HepG2 (cell line): ENCODE results near the gene SMAD2. TPM values are rescaled to one million over a fixed set of nuclear protein-coding genes. Genes with fewer than 3 reads are reported as not detected.

Experiments
- ATAC-seq: fragments of 200-7000 bp; cut with Tn5 transposase; 3 replicates; pipeline ENCODE4 v1.9.1; 2020; ENCODE audit warnings: mild to moderate bottlenecking, moderate library complexity
- BruUV-seq: library from RNA; stranded (reverse); fragments of 400-500 nt; replicated peaks from 2 replicates; lab custom pipeline; 2021; lab: Mats Ljungman, UMichigan
- CTCF ChIA-PET: fragments of 300-600 bp; formaldehyde crosslinking; extraction: SDS; loops from one replicate; lab custom pipeline; 2021; ENCODE audit warnings: low total read pairs, inconsistent platforms, low intra/inter-chr PET ratio; lab: Yijun Ruan, JAX
- POLR2A ChIA-PET: fragments of 350-600 bp; sonication (Branson Sonifier 250); formaldehyde crosslinking; loops from one replicate; lab custom pipeline; 2020; ENCODE audit warnings: antibody characterized with exemption, inconsistent platforms; lab: Yijun Ruan, JAX
- DNase-seq: peaks from one replicate; pipeline ENCODE4 v3.0.0-alpha.2; 2015; ENCODE audit warnings: low spot score
- FAIRE-seq: peaks from 3 replicates; lab custom pipeline; 2011; peaks lifted over from hg19 to GRCh38; lab: Jason Lieb, UNC
- H2AFZ ChIP-seq: one replicate; pipeline ENCODE4 v1.6.1; 2011; ENCODE audit warnings: low read length, inconsistent platforms
- H3K27ac ChIP-seq: fragments of 300-600 bp; 3 replicates; pipeline ENCODE4 v1.8.0; 2011; ENCODE audit warnings: mixed run types, mild to moderate bottlenecking, mixed read lengths, low read length, inconsistent platforms; ENCODE audit not compliant: insufficient read depth; ENCODE audit errors: extremely low read length
- H3K27me3 ChIP-seq, 2 experiments: fragments of 200-600 bp in 1 of 2; 2 replicates in 1 of 2; 3 replicates in 1 of 2; pipeline versions ENCODE4 v1.6.0 to v1.8.0; 2011; ENCODE audit warnings: low read length in 2 of 2, mild to moderate bottlenecking in 2 of 2, moderate library complexity in 2 of 2, inconsistent platforms in 1 of 2; ENCODE audit not compliant: insufficient read depth in 2 of 2, control insufficient read depth in 1 of 2
- H3K36me3 ChIP-seq, 2 experiments: fragments of 200-600 bp in 1 of 2; replicated peaks in 1 of 2; 2 replicates in 1 of 2; 3 replicates in 1 of 2; pipeline versions ENCODE4 v1.5.1 to v1.8.0; 2011; ENCODE audit warnings: low read length in 2 of 2, inconsistent platforms in 1 of 2; ENCODE audit not compliant: insufficient read depth in 2 of 2, control insufficient read depth in 1 of 2
- H3K4me1 ChIP-seq: 2 replicates; pipeline ENCODE4 v1.5.1; 2012; ENCODE audit warnings: low read length, inconsistent platforms; ENCODE audit not compliant: insufficient read depth
- H3K4me2 ChIP-seq: 2 replicates; pipeline ENCODE4 v1.6.0; 2011; ENCODE audit warnings: low read depth, low read length, inconsistent platforms
- H3K4me3 ChIP-seq, 3 experiments: fragments of 200-600 bp in 1 of 3; sonication (generic), shearing (Covaris generic) in 1 of 3; replicated peaks in 1 of 3; 2 replicates each; pipeline ENCODE4 v1.5.1; 2011 to 2016; ENCODE audit warnings: low read length in 3 of 3, inconsistent platforms in 2 of 3, low read depth in 2 of 3, mild to moderate bottlenecking in 2 of 3, control low read depth in 1 of 3, mixed read lengths in 1 of 3; ENCODE audit not compliant: insufficient read depth in 1 of 3
- H3K79me2 ChIP-seq: one replicate; pipeline ENCODE4 v1.6.1; 2011; ENCODE audit warnings: low read length, inconsistent platforms; ENCODE audit not compliant: insufficient read depth
- H3K9ac ChIP-seq: 2 replicates; pipeline ENCODE4 v1.6.0; 2011; ENCODE audit warnings: mild to moderate bottlenecking, low read depth, low read length, inconsistent platforms; ENCODE audit not compliant: insufficient read depth
- H3K9me3 ChIP-seq: 2 replicates; pipeline ENCODE4 v1.5.1; 2012; ENCODE audit warnings: mild to moderate bottlenecking, low read length
- H4K20me1 ChIP-seq: 2 replicates; pipeline ENCODE4 v1.6.0; 2011; ENCODE audit warnings: inconsistent platforms, mild to moderate bottlenecking, low read length, moderate library complexity; ENCODE audit not compliant: insufficient read depth
- ATF1 ChIP-seq: IDR thresholded peaks from 2 replicates; pipeline ENCODE4 v1.6.1; 2016; ENCODE audit warnings: mild to moderate bottlenecking, control low read depth
- MED13 ChIP-seq: sonication (generic); formaldehyde crosslinking; IDR thresholded peaks from 2 replicates; pipeline ENCODE4 v1.5.0; 2020; ENCODE audit warnings: missing genetic modification reagents
- MIER3 ChIP-seq: IDR thresholded peaks from 2 replicates; pipeline ENCODE4 v1.6.1; 2016; ENCODE audit warnings: missing compliant biosample characterization, borderline replicate concordance
- MXD4 ChIP-seq: IDR thresholded peaks from 2 replicates; pipeline ENCODE4 v1.6.1; 2016; ENCODE audit warnings: mild to moderate bottlenecking, missing biosample characterization, missing genetic modification reagents
- NR2C2 ChIP-seq: sonication (generic); formaldehyde crosslinking; IDR thresholded peaks from 2 replicates; pipeline ENCODE4 v1.4.0; 2020; ENCODE audit warnings: missing genetic modification reagents, mild to moderate bottlenecking, moderate library complexity, borderline replicate concordance
- PLRG1 ChIP-seq: fragments of 450-650 bp; conservative IDR thresholded peaks from 2 replicates; pipeline ENCODE4 v1.6.1; 2016
- POLR2G ChIP-seq: fragments of 200-400 bp; formaldehyde crosslinking; IDR thresholded peaks from 2 replicates; pipeline ENCODE4 v1.6.1; 2018; ENCODE audit warnings: mild to moderate bottlenecking, low read depth, low read length, moderate library complexity
- RERE ChIP-seq: IDR thresholded peaks from 2 replicates; pipeline ENCODE4 v1.6.1; 2016; ENCODE audit warnings: low read depth, missing genetic modification reagents, missing compliant biosample characterization
- TCF7L2 ChIP-seq: IDR thresholded peaks from 2 replicates; pipeline ENCODE4 v1.6.1; 2011; ENCODE audit warnings: mild to moderate bottlenecking, low read depth, low read length, moderate library complexity
- ZEB1 ChIP-seq: IDR thresholded peaks from 2 replicates; pipeline ENCODE4 v1.6.1; 2012; ENCODE audit warnings: mild to moderate bottlenecking, low read depth, inconsistent platforms; ENCODE audit not compliant: insufficient replicate concordance
- ZNF276 ChIP-seq: sonication (generic); formaldehyde crosslinking; IDR thresholded peaks from 2 replicates; pipeline ENCODE4 v1.4.0; 2020; ENCODE audit warnings: mild to moderate bottlenecking, low read depth, missing genetic modification reagents
- ZNF44 ChIP-seq: sonication (generic); formaldehyde crosslinking; IDR thresholded peaks from 2 replicates; pipeline ENCODE4 v1.5.1; 2020; ENCODE audit warnings: mild to moderate bottlenecking, missing genetic modification reagents
- ZNF556 ChIP-seq: sonication (generic); formaldehyde crosslinking; IDR thresholded peaks from 2 replicates; pipeline ENCODE4 v1.4.0; 2020; ENCODE audit warnings: mild to moderate bottlenecking, missing genetic modification reagents, borderline replicate concordance
- ZSCAN31 ChIP-seq: sonication (generic); formaldehyde crosslinking; IDR thresholded peaks from 2 replicates; pipeline ENCODE4 v1.5.0; 2020; ENCODE audit warnings: low read depth, mild to moderate bottlenecking, missing genetic modification reagents
- WGBS: methylation state at CpG from one replicate; pipeline ENCODE4 v1.1.6; 2017; ENCODE audit warnings: low lambda C conversion rate; 5-methylcytosine and 5-hydroxymethylcytosine counted together
- in situ Hi-C: cut with HindIII; loops from 2 replicates; pipeline ENCODE4 v1.10.0; 2017; ENCODE audit warnings: low pct_unique_long_range_greater_than_20kb; ENCODE audit not compliant: extremely low pct_ligation_motif_present
- intact Hi-C: fragments of 100-400 bp; cut with micrococcal nuclease; formaldehyde crosslinking; loops from one replicate; pipeline ENCODE4 v1.10.0; 2022; ENCODE audit not compliant: unreplicated experiment
- polyA plus RNA-seq, 8 experiments: library from polyadenylated mRNA; depleted of rRNA in 3 of 8; stranded (reverse) in 7 of 8; unstranded in 1 of 8; fragments of >200 nt; fragmentation: Illumina TruSeq in 4 of 8; extraction: Trizol in 4 of 8; gene quantifications; 2 replicates each; pipeline versions ENCODE4 v1.2.1 to v1.2.3, GENCODE V29; 2011 to 2016; ENCODE audit warnings: low read depth in 4 of 8, missing spikeins in 1 of 8, mixed read lengths in 1 of 8; ENCODE audit not compliant: insufficient read depth in 1 of 8
- total RNA-seq, 5 experiments: library from RNA; depleted of rRNA; stranded (reverse); fragments of >200 nt; fragmentation: Illumina TruSeq; extraction: Trizol; gene quantifications; 2 replicates each; pipeline ENCODE4 v1.2.3, GENCODE V29; 2016; ENCODE audit warnings: low read depth in 1 of 5
- TF ChIP-seq, protein P1 (sequence below): sonication (generic); formaldehyde crosslinking; conservative IDR thresholded peaks from 2 replicates; pipeline ENCODE4 v1.5.0; 2020; ENCODE audit warnings: missing genetic modification reagents

The SMAD2 gene
- total and polyA plus RNA-seq, 2 of the 13 experiments (the other 11 are each of a cell fraction or from before 2014, with no cell fraction given): 40.2 to 96.2 TPM

- intact Hi-C loops (no loop called here), in situ Hi-C loops (no loop called here)
- no peak for TF ChIP-seq ZNF44 (CRISPR knock-in tag)
- TF ChIP-seq MED13: no peak
- TF ChIP-seq, protein P1, sequence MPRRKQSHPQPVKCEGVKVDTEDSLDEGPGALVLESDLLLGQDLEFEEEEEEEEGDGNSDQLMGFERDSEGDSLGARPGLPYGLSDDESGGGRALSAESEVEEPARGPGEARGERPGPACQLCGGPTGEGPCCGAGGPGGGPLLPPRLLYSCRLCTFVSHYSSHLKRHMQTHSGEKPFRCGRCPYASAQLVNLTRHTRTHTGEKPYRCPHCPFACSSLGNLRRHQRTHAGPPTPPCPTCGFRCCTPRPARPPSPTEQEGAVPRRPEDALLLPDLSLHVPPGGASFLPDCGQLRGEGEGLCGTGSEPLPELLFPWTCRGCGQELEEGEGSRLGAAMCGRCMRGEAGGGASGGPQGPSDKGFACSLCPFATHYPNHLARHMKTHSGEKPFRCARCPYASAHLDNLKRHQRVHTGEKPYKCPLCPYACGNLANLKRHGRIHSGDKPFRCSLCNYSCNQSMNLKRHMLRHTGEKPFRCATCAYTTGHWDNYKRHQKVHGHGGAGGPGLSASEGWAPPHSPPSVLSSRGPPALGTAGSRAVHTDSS (CRISPR knock-in tag): no peak
- TF ChIP-seq ZSCAN31 (CRISPR knock-in tag): no peak
- TF ChIP-seq PLRG1: no peak
- no peak for TF ChIP-seq ATF1 (CRISPR knock-in tag)
- no peak for TF ChIP-seq ZEB1
- TF ChIP-seq NR2C2 (CRISPR knock-in tag): no peak
- no peak for TF ChIP-seq RERE (CRISPR knock-in tag)
- no peak for TF ChIP-seq ZNF556
- no peak for TF ChIP-seq ZNF276 (CRISPR knock-in tag)
- TF ChIP-seq TCF7L2: no peak
- TF ChIP-seq MXD4: no peak
- no peak for TF ChIP-seq POLR2G
- no peak for TF ChIP-seq MIER3 (CRISPR knock-in tag)
- FAIRE-seq: no peak
- WGBS: 16% methylated on average over 6 of the region's 7 CpGs
- H3K36me3 ChIP-seq: no peaks in the 10 kb centered on the region
- ATAC-seq: no peak
- H3K27ac ChIP-seq: no peak overlapping the region
- H3K4me3 ChIP-seq: no peak overlapping the region
- ChIA-PET CTCF (no interaction called here), POLR2A (no interaction called here)
- H4K20me1 ChIP-seq: no peaks in the 10 kb centered on the region
- no peak overlapping the region for H3K9ac ChIP-seq
- no peaks in the 10 kb centered on the region for H3K9me3 ChIP-seq
- peaks cover 5 to 57% of the 10 kb centered on the region in 2 experiments; a peak in 3 of 5 replicates for H3K27me3 ChIP-seq
- no peak for DNase-seq
- H3K4me1 ChIP-seq: no peaks in the 10 kb centered on the region
- no TSS peak for BruUV-seq
- no peak overlapping the region for H2AFZ ChIP-seq
- no peaks in the 10 kb centered on the region for H3K79me2 ChIP-seq
- H3K4me2 ChIP-seq: no peak overlapping the region
Measured at GRCh38 chr18:47795434-47795814, 135.0 kb downstream of the SMAD2 start.
